Measurements from ENCODE around the gene LONRF2.

Gene LONRF2

GRCh38 chr2:100274076-100274475 lies 48.2 kb downstream of the LONRF2 start:
- no peak for DNase-seq

- no peak for DNase-seq
Measured at GRCh38 chr2:100273387-100273786, 48.9 kb downstream of the LONRF2 start.

- DNase-seq, result no peak
Measured at GRCh38 chr2:100272841-100273329, 49.4 kb downstream of the LONRF2 start.

GRCh38 chr2:100271210-100271609 lies 51.1 kb downstream of the LONRF2 start:
- DNase-seq, result no peak

GRCh38 chr2:100270381-100271146 lies 51.7 kb downstream of the LONRF2 start:
- no peak for DNase-seq

GRCh38 chr2:100269889-100270288 lies 52.4 kb downstream of the LONRF2 start:
- DNase-seq, result no peak

GRCh38 chr2:100268986-100269385 lies 53.3 kb downstream of the LONRF2 start:
- DNase-seq, result no peak

- no peak for DNase-seq
Measured at GRCh38 chr2:100267751-100268150, 54.5 kb downstream of the LONRF2 start.

GRCh38 chr2:100266126-100266525 lies 56.2 kb downstream of the LONRF2 start:
- no peak for DNase-seq

GRCh38 chr2:100265226-100265625 lies 57.1 kb downstream of the LONRF2 start:
- DNase-seq, result no peak

GRCh38 chr2:100264651-100265050 lies 57.6 kb downstream of the LONRF2 start:
- DNase-seq, result no peak

GRCh38 chr2:100264121-100264520 lies 58.2 kb downstream of the LONRF2 start:
- DNase-seq, result no peak

- peak; percentile 45 for DNase-seq
Measured at GRCh38 chr2:100262555-100263320, 59.6 kb downstream of the LONRF2 start.

GRCh38 chr2:100262046-100262445 lies 60.3 kb downstream of the LONRF2 start:
- DNase-seq, result no peak

GRCh38 chr2:100260712-100261620 lies 61.3 kb downstream of the LONRF2 start:
- DNase-seq, result peak; percentile 10

GRCh38 chr2:100259106-100259505 lies 63.2 kb downstream of the LONRF2 start:
- DNase-seq, result no peak

GRCh38 chr2:100257939-100258338 lies 64.4 kb downstream of the LONRF2 start:
- no peak for DNase-seq

GRCh38 chr2:100256849-100257248 lies 65.5 kb downstream of the LONRF2 start:
- DNase-seq, result no peak

- DNase-seq, result no peak
Measured at GRCh38 chr2:100256416-100256815, 65.9 kb downstream of the LONRF2 start.

GRCh38 chr2:100254646-100255210 lies 67.6 kb downstream of the LONRF2 start:
- DNase-seq, result no peak

GRCh38 chr2:100253786-100254185 lies 68.5 kb downstream of the LONRF2 start:
- no peak for DNase-seq

- DNase-seq, result no peak
Measured at GRCh38 chr2:100252811-100253698, 69.2 kb downstream of the LONRF2 start.
